ENCODE results near the gene NRP1. TPM values are rescaled to one million over a fixed set of nuclear protein-coding genes. Genes with fewer than 3 reads are reported as not detected.

The NRP1 gene
- total RNA-seq, 2 experiments from 2014 or later = 0.06 TPM; not detected in 1

DNA sequence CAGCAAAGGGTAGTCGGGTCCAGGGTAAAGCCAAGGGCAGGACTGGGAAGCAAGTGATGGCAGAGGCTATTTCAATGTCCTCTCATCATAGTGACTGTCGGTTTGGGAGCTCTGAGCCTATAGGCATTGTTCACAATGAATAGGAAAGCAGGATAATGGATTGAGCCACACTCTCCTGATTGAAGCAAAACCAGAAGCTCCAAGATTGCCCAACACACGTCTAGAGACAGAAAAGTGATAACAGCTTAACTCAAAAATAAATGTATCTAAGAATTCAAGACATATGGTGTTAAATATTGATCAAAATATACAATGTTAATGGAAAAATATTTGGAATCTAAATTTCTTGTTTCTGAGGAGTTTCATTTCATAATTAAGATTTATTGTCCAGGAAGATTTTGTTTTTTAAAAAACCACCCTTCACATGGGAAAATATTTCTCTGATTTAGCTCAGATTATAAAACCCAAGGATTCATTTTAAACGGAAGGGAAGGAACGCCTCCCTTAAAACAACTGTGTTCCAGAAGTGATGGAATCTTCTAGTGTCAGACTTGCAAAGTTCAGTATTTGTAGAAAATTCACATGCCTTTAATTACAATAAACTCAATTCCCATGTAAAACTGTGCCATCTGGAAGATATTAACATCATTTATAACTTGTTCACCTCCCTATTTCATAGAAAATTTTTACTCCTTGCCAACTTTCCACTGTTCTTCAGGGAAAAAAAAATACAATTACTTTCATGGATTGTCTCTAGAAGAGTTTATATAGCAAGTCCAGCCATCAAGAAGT, 54.5 kb downstream of the NRP1 start:
- Mint-ChIP-seq H3K27ac (no peak overlapping the region), H3K4me3 (no peak overlapping the region), H3K36me3 (ENCODE audit: low read depth) (no peaks in the 10 kb centered on the region), H3K27me3 (peaks cover 33% of the 10 kb centered on the region), H3K9me3 (no peaks in the 10 kb centered on the region), H3K4me1 (ENCODE audit: low read depth) (no peaks in the 10 kb centered on the region)
- TF ChIP-seq CTCF (IDR thresholded peaks at IDR 0.05) = no peak
- H3K9me3 ChIP-seq (ENCODE audit: control insufficient read depth in 1 of 2, insufficient read depth in 1 of 2, low read length in 2 of 2) = no peaks in the 10 kb centered on the region
- ATAC-seq (ENCODE audit: poor library complexity) (no peak), DNase-seq (no peak)
- ChIA-PET CTCF (no interaction called here), POLR2A (no interaction called here)
- H3K4me1 ChIP-seq (ENCODE audit: insufficient read depth, low read length) = no peaks in the 10 kb centered on the region
- no peaks in the 10 kb centered on the region for H3K36me3 ChIP-seq (ENCODE audit: insufficient read depth, low read length)
- intact Hi-C loops (cut with DNase I, micrococcal nuclease) = no loop called here
- no peak overlapping the region for H3K4me3 ChIP-seq (ENCODE audit: low read length)
- no peak overlapping the region for H3K27ac ChIP-seq (ENCODE audit: low read depth in 1 of 2, low read length in 2 of 2)
- no peaks in the 10 kb centered on the region for H3K27me3 ChIP-seq (ENCODE audit: control insufficient read depth in 1 of 2, insufficient read depth in 2 of 2, low read length in 2 of 2)

DNA sequence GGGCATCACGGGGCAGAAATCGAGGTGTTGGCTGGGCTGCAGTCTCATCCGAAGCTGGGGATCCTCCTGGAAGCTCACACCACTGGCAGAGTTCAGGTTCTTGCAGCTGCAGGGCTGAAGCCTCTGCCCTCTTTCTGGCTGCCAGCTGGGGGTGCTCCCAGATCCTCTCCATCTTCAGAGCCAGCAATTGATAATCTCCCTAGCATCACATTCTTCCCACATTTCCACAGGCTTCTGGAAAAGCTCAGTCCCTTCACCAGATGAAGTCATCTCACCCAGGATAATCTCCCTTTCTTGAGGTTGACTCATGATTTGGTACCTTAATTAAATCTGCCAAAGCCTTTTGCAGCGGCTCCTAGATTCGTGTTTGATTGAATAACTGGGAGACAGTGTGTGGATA, 55.2 kb downstream of the NRP1 start:
- Histone ChIP-seq H3K27ac (ENCODE audit: low read depth in 1 of 2, low read length in 2 of 2) (no peak overlapping the region), H3K4me3 (ENCODE audit: low read length) (no peak overlapping the region), H3K36me3 (ENCODE audit: insufficient read depth, low read length) (no peaks in the 10 kb centered on the region), H3K27me3 (ENCODE audit: control insufficient read depth in 1 of 2, insufficient read depth in 2 of 2, low read length in 2 of 2) (peaks cover 0 to 3% of the 10 kb centered on the region in 2 experiments), H3K9me3 (ENCODE audit: control insufficient read depth in 1 of 2, insufficient read depth in 1 of 2, low read length in 2 of 2) (no peaks in the 10 kb centered on the region), H3K4me1 (ENCODE audit: insufficient read depth, low read length) (no peaks in the 10 kb centered on the region)
- no peak for TF ChIP-seq CTCF (IDR thresholded peaks at IDR 0.05)
- H3K4me3 Mint-ChIP-seq = no peak overlapping the region
- H3K27ac Mint-ChIP-seq = no peak overlapping the region
- POLR2A ChIA-PET = no interaction called here
- no peaks in the 10 kb centered on the region for H3K36me3 Mint-ChIP-seq (ENCODE audit: low read depth)
- no peaks in the 10 kb centered on the region for H3K9me3 Mint-ChIP-seq
- no peak for DNase-seq
- CTCF ChIA-PET = no interaction called here
- peaks cover 34% of the 10 kb centered on the region for H3K27me3 Mint-ChIP-seq
- intact Hi-C loops (cut with DNase I, micrococcal nuclease) = no loop called here
- no peak for ATAC-seq (ENCODE audit: poor library complexity)
- H3K4me1 Mint-ChIP-seq (ENCODE audit: low read depth) = no peaks in the 10 kb centered on the region

- ChIA-PET POLR2A (interaction anchor here (1.4 kb wide), 1 partner anchor 9 kb away, joined by 5 read pairs; no protein-coding TSS in a partner anchor), CTCF (no interaction called here)
- Mint-ChIP-seq H3K4me1 (ENCODE audit: low read depth) (no peaks in the 10 kb centered on the region), H3K27me3 (peaks cover 28% of the 10 kb centered on the region), H3K36me3 (ENCODE audit: low read depth) (no peaks in the 10 kb centered on the region), H3K9me3 (no peaks in the 10 kb centered on the region), H3K4me3 (no peak overlapping the region), H3K27ac (no peak overlapping the region)
- no peak for TF ChIP-seq CTCF (IDR thresholded peaks at IDR 0.05)
- Histone ChIP-seq H3K27ac (ENCODE audit: low read depth in 1 of 2, low read length in 2 of 2) (no peak overlapping the region), H3K9me3 (ENCODE audit: control insufficient read depth in 1 of 2, insufficient read depth in 1 of 2, low read length in 2 of 2) (no peaks in the 10 kb centered on the region), H3K36me3 (ENCODE audit: insufficient read depth, low read length) (no peaks in the 10 kb centered on the region), H3K27me3 (ENCODE audit: control insufficient read depth in 1 of 2, insufficient read depth in 2 of 2, low read length in 2 of 2) (peaks cover 0 to 5% of the 10 kb centered on the region in 2 experiments), H3K4me3 (ENCODE audit: low read length) (no peak overlapping the region), H3K4me1 (ENCODE audit: insufficient read depth, low read length) (no peaks in the 10 kb centered on the region)
- intact Hi-C loops (cut with DNase I, micrococcal nuclease) = no loop called here
- DNase-seq = no peak
- no peak for ATAC-seq (ENCODE audit: poor library complexity)
Observed at GRCh38 chr10:33278198-33278597, 56.3 kb downstream of the NRP1 start.
